GM12878 (cell line): ENCODE results near the gene CETN2.

Source experiments
- CHD1 ChIP-seq: IDR thresholded peaks from 2 replicates; pipeline ENCODE4 v1.6.1; 2012; ENCODE audit warnings: low read depth, low read length, improper control_type of control experiment
- SP1 ChIP-seq: IDR thresholded peaks from one replicate; pipeline ENCODE4 v1.6.1; 2011; ENCODE audit warnings: low read depth, low read length

DNA sequence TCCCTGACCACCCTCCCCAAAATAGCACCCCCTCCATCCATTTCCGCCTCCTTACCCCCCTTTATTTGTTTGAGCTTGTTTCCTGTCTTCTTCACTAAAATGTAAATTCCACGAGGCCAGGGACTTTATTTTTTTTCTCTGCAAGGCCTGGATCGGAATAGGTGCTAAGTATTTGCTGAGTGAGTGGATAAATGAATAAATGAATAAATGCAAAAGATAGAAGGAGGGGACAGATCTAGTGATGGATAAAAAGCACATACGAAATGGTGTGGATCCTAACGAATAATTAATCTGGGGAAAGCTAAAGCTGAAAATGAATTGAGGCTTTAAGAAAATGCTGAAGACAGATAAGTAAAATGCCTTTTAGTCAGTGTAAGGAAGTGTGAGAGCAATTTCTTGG lies 12.2 kb downstream of the CETN2 start:
- TF ChIP-seq CHD1 (no peak), SP1 (no peak)
